ENCODE measurements around the gene DUSP2.

Gene DUSP2

GRCh38 chr2:96099861-96100798 is 45.1 kb downstream of the DUSP2 start:
- DNase-seq, result no peak

GRCh38 chr2:96098900-96099590 is 46.2 kb downstream of the DUSP2 start:
- DNase-seq, result no peak

- DNase-seq, result no peak
These were observed 47.1 kb downstream of the DUSP2 start for GRCh38 chr2:96097951-96098823.

GRCh38 chr2:96097441-96097840 is 47.8 kb downstream of the DUSP2 start:
- DNase-seq, result no peak

- DNase-seq, result no peak
These were observed 50.1 kb downstream of the DUSP2 start for GRCh38 chr2:96095116-96095636.

GRCh38 chr2:96093528-96093927 is 51.7 kb downstream of the DUSP2 start:
- DNase-seq, result no peak

Data from CD4-positive, alpha-beta T cell treated with Interleukin-6 for 4 hours (primary cell).